Stimulated activated CD8-positive, alpha-beta memory T cell treated with anti-CD3 and anti-CD28 coated beads, Interleukin-12 subunit alpha, Interleukin-12 subunit beta, amount 100 ng/mL, for 1 hour (primary cell): Measurements from ENCODE around the gene ENTR1.

Source experiments
- DNase-seq: peaks from one replicate; pipeline ENCODE4 v3.0.0-alpha.2; 2020; ENCODE audit warnings: low read depth

The ENTR1 gene

GRCh38 chr9:136396219-136396515 is 14.2 kb downstream of the ENTR1 start:
- DNase-seq = no peak

DNA sequence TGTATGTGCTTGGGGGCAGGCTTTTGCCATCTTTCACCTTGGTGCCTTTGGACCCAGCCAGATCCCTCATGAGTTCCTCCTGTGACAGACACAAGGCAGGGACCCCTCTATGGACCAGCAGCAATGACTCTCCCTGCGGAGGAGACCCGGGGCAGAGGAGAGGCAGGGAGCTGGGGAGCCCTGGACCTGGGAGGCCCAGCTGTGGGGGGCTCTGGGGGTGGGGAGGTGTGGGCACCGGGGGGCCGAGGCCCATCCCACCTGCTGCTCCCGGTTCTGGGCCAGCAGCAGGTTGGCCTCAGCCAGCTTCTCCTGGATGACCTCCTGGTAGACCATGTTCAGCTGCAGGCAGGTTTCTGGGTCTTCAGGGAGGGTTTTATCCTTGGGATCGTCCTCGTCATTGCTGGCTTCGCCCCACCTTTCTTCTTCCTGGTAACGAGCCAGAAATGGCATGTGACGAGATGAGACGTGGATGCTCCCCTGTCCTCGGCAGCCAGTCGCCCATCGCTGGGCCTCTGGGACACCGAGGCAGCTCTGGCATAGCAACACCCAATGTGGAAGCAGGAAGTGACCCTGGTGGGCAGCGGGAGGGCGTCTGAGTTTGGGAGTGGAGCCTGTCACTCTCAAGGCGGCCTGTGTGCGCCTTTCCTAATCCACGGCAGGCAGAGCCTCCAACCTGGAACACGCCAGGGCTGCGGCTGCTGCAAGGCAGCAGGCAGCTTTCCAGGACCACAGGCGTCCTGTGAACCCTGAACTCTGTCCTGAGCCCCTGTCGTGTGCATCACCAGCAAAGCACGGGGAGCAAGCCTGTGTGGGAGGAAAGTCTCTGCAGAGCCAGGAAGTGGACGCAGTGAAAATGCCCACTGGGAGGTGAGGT is 14.8 kb downstream of the ENTR1 start:
- no peak for DNase-seq

DNA sequence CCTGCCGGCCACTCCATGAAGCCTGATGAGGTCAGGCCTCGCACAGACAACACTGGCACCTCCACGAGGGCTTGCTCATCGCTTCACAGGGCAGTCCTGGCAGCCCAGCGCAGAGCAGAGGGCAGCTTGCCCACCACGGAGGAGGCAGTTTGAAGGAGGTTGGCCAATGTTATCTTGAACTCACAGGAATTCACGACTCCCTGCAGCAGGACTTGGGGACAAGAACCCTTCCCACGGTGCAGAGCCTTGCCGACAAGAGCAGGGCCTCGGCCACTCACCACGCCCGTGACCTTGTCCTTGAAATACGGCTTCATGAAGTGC is 15.4 kb downstream of the ENTR1 start:
- no peak for DNase-seq

DNA sequence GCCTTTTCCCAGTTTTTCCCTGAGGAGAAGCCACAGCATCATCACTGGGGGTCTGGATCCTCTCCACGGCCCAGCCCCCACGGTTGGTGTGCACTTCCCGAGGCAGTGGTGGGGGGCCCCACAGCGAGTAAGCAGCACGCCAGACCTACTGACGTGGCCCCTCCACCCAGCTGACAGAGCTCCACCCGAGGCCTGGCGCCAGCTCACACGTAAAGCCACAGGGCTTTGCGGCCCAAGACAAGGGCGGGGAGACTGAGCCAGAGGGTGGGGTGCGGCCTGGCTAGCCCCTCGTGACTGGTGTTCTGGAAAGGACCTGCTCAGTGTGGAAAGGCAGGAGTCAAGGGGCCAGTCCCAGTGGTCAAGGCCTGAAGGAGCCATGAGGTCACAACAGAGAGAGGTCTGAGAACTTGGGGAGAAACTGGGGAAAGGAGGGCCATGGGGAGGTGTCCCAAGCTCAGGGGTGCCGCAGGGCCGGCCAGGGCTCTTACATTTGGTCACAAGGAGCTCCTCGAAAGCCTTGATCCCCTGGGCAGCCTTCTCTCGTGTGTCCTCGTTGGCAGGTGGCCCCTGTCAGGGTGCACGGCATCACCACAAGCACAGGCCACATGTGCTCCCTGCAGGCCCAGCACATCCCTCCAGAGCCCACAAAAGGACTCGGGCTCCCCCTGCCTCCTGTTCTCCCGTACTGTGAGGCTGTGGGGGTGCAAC is 15.9 kb downstream of the ENTR1 start:
- no peak for DNase-seq

GRCh38 chr9:136393531-136393930 is 16.9 kb downstream of the ENTR1 start:
- DNase-seq = no peak

GRCh38 chr9:136392538-136393449 is 17.6 kb downstream of the ENTR1 start:
- no peak for DNase-seq

DNA sequence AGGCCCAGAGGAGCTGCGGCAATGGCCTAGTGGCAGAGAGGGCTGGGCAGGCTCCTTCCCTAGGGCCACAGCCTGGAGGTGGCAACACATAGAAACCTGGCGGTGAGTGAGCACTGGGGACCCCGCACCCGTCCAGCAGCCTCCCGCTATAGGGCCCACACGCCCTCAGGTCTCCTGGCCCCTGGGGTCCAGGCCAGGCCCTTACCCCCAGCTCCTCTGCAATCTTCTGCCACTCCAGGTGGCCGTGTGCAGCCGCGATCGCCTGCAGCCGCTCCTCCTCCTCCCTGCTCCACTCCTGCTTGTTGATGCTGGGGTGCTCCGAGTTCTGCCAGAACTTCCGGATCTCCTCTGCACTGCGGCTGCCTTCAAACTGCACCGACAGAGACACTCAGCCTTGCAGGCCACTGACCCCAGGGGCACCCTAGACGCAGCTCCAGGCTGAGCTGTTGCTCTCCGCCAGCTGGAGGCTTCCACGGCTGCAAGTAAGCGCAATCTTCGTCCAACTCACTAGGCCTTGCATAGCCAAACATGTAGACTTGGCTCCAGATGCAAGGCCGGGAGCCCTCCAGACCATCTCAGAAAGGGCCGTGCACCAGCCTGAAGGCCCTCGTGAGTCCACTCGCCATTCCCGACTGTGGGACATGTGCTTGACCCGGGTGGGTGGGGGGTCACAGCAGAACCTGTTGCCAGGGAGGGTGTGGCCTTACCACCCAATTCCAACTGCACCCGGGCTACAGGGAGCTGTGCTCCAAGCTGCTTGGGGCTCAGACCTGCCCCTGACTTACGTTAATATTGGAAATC is 18.5 kb downstream of the ENTR1 start:
- no peak for DNase-seq

DNA sequence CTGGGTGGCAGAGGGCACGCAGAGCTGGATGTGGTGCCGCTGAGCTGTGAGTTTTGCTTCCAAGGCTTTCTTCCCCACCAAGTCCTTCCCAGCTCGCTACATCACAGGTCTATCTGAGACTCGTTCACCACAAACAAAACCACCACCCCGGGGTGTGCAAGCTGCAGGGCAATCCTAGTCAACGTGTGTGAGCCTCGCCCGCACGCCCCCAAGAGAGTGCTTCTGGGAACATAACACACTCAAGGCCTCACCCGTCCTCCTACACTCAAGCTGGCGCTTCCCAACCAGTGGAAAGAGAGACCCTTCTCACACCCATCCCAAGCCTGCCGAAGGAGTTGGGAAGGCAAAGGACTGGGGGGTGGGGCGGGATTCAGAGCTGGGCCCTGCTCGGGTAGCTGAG is 21.0 kb downstream of the ENTR1 start:
- DNase-seq = no peak

DNA sequence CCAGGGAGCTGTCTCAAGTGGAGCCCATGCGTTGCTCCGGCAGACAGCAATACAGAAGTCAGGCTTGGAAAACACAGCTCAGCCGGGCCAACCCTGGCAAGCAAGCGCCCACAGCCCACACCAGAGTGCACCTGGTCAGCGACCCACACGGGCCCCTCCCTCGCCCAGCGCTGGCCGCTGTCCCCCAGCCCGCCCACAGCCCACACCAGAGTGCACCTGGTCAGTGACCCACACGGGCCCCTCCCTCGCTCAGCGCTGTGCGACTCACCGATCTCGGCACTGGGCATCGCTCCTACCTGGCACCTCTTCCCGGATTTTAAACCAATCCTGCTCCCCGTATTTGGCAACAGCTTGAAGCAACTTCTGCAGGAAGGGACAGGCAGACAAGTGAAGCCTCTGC is 23.2 kb downstream of the ENTR1 start:
- no peak for DNase-seq

DNA sequence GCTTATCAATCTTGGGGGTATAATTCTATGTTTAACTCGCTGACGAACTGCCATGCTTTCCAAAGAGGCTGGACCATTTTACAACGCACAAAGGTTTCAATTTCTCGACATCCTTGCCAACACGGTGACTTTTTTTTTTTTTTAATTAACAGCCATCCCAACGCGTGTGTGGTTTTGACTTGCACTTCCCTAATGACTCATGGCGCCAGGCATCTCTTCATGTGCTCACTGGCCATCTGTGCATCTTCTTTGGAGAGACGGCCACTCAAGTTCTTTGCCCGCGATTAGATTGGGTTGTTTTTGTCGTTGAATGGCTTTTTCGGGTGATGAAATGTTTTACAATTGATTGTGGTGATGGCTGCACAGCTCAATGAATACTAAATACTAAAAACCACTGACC is 24.4 kb downstream of the ENTR1 start:
- DNase-seq = no peak

- no peak for DNase-seq
These were observed 25.4 kb downstream of the ENTR1 start for GRCh38 chr9:136385015-136385414.

DNA sequence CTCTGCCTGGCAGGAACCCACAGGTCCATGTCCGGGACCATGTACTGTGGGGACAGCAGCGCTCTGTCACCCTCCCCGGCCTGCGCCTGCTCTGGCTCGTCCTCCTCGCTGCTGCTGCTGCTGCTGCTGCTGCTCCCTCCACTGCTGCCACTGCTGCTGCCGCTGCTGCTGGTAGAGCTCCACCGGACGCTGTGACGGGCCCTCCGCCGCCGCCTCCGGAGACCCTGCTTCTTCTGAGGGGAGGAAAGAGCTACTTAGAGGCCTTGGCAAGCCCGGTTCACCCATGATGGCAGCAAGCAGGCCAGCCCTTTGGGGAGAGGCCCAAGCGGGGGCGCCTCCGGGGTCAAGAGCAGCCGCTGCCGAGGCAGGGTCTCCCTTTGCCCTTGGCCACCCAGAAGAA is 27.0 kb downstream of the ENTR1 start:
- no peak for DNase-seq

GRCh38 chr9:136381966-136382513 is 28.4 kb downstream of the ENTR1 start:
- no peak for DNase-seq

DNA sequence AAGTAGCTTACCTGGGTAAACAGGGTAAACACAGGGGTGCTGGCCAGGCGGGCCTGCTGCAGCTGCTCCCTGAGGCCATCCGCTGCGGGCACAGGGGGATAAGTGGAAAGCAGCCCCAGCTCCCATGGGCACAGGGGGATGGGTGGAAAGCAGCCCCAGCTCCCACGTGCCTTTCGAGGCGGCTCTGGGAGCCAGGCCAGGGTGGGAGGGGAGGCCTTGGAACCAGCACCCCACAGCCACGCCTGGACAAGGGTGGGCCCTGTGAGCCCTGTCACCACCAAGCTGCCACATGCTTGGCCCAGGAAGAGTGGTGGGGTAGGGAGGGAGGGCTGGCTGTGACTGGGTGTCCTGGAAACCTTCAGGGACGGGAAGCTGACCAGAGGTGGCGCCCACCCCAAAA is 29.1 kb downstream of the ENTR1 start:
- DNase-seq = no peak

DNA sequence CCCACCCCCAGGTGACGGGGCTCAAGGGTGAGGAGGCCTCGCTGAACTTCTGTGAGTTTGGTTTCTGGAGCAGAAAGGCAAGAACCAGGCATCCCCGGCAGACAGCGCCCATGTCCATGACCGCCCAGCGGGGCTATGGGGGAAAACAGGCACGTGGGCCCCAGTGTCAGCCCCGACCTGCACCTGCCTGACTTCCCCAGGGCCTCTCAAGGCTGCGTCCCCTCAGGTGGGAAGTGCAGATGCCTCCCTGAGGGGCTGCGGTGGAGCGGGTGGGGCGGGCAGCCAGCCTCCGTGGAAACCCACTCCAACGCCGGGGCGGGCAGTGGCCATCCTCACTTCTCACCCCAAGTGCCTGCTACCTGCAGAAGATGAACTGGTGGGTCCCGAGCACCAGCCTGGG is 30.0 kb downstream of the ENTR1 start:
- no peak for DNase-seq

DNA sequence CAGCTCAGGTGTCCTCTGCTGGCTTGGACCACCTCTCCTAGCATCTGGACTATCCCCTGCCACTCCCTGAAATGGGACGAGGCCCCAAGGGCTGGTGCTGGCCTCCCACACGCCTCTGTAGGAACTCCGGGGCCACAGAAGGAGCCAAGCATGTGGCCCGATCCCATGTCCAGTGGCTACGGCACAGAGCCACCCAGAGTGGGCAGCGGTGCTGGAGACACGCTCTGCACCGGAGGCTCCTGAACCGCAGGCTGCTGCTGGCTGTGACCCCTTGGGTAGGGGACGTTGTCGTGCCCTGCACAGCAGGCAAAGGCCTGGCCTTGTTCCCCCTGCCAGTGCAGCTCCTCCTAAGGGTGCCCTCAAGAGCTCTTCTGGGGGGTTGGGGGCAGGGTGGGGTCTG is 30.5 kb downstream of the ENTR1 start:
- no peak for DNase-seq

GRCh38 chr9:136379401-136379800 is 31.0 kb downstream of the ENTR1 start:
- DNase-seq = no peak

- DNase-seq = no peak
These were observed 31.5 kb downstream of the ENTR1 start for GRCh38 chr9:136379003-136379287.

DNA sequence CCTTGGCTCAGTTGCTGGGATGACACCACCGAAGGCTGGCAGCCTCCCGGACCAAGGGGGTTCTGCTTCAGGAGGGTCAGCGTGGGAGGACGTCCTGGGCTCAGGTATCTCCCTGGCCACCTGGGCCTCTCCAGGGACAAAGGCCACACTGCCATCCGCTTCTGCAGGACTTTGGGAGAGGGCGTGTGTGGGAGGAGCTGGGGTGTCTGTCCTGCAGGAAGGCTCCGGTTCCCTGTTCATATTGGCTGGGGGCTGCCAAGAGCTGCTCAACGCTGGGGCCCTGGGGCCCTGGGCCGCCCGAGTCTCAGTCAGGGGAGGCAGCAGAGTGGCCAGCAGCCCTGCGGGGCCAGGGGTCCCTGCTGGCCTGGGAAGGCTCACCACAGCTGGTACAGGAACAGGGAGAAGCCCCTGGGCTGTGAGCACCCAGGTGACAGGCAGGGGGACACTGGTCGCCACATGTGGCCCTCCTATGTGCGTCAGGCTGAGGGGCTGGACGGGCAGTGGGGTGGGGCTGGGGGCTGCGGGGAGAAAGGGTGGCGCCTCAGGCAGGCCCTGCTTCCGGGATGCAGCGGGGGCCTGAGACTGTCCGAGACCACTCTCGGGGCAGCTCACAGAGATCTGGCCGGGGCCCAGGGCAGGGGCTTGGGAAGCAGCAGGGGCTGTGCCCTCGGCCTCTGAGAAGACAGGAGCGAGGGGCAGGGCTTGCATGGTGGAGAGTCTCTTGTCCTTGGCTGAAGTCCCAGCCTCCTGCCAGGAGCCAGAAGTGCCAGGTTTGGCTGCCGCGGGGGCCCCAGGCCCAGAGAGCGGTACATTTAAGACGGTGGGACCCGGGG is 32.0 kb downstream of the ENTR1 start:
- DNase-seq = no peak

GRCh38 chr9:136377341-136378169 is 32.9 kb downstream of the ENTR1 start:
- no peak for DNase-seq
